A375 (cell line): ENCODE results near the gene C11orf21. TPM values are rescaled to one million over a fixed set of nuclear protein-coding genes. Genes with fewer than 3 reads are reported as not detected.

Experiments used
- small RNA-seq: library from RNA; depleted of rRNA; stranded (forward); fragments of <200 nt; gene quantifications from one replicate; pipeline ENCODE3, GENCODE V24; 2014
- total RNA-seq: library from RNA; depleted of rRNA; stranded (reverse); fragments of >200 nt; shearing (Covaris generic); gene quantifications from 2 replicates; pipeline ENCODE4 v1.2.3, GENCODE V29; 2014; rRNA removed

The C11orf21 gene
- total RNA-seq, result not detected in 2 replicates

GRCh38 chr11:2301631-2302305, at the start of gene C11orf21, which contains the start of gene TSPAN32:
TSS of gene C11orf21 (minus strand) at chr11:2301918. CDS start at chr11:2301808, 110 bp downstream.
TSS of gene TSPAN32 (plus strand) at chr11:2302013. CDS start at chr11:2302150, 137 bp downstream.

GRCh38 chr11:2270322-2271076, 31.2 kb downstream of the C11orf21 start, which contains the start of gene ASCL2:
TSS of gene ASCL2 (minus strand) at chr11:2270588. CDS start at chr11:2270332, 256 bp downstream.

Small RNA genes lying within 50 kb of the gene (small RNA-seq; reads per million reads assigned to genes)
- gene RNU6-878P, result not detected

Other genes starting within 250 kb of the C11orf21 start
- gene IGF2, start 162.5 kb downstream of the C11orf21 start, total RNA-seq, result not detected in 2 replicates
- gene INS, start 140.7 kb downstream of the C11orf21 start, total RNA-seq, result not detected in 2 replicates
- not detected in 2 replicates for gene TH, start 130.1 kb downstream of the C11orf21 start, total RNA-seq
- gene ASCL2, start 31.3 kb downstream of the C11orf21 start, total RNA-seq, result not detected in 2 replicates
- 0.90 TPM in 1 of 2 replicates, not detected in the other for gene TSPAN32, start 95 bp upstream of the C11orf21 start, total RNA-seq
- gene CD81, start 75.4 kb upstream of the C11orf21 start, total RNA-seq, result 81.7 and 83.2 TPM in 2 replicates
- gene TSSC4, start 98.8 kb upstream of the C11orf21 start, total RNA-seq, result 56.0 and 64.3 TPM in 2 replicates
- not detected in 2 replicates for gene TRPM5, start 142.6 kb upstream of the C11orf21 start, total RNA-seq
- 0.08 TPM in 1 of 2 replicates, not detected in the other for gene KCNQ1, start 143.1 kb upstream of the C11orf21 start, total RNA-seq